GM10248 (cell line): ENCODE data around the gene PCDH15.
A peak's percentile ranks its signal among the peaks of the same experiment; 100 is the strongest.

Source experiments
- CTCF ChIA-PET: fragments of 300-600 bp; sonication (Branson Sonifier 250); formaldehyde crosslinking; extraction: SDS; loops from one replicate; lab custom pipeline; 2021; ENCODE audit warnings: antibody characterized with exemption; lab: Yijun Ruan, JAX
- POLR2A ChIA-PET: fragments of 350-650 bp; sonication (Branson Sonifier 250); formaldehyde crosslinking; extraction: SDS; loops from one replicate; lab custom pipeline; 2020; ENCODE audit warnings: antibody characterized with exemption; lab: Yijun Ruan, JAX
- DNase-seq: peaks from one replicate; pipeline ENCODE4 v3.0.0; 2012; ENCODE audit errors: extremely low spot score
- TF ChIP-seq, protein P1 (sequence below): IDR thresholded peaks from 2 replicates; pipeline ENCODE4 v1.5.1; 2012; ENCODE audit warnings: mild to moderate bottlenecking, low read depth; ENCODE audit errors: extremely low read depth, missing control alignments, control extremely low read depth

Gene PCDH15

DNA sequence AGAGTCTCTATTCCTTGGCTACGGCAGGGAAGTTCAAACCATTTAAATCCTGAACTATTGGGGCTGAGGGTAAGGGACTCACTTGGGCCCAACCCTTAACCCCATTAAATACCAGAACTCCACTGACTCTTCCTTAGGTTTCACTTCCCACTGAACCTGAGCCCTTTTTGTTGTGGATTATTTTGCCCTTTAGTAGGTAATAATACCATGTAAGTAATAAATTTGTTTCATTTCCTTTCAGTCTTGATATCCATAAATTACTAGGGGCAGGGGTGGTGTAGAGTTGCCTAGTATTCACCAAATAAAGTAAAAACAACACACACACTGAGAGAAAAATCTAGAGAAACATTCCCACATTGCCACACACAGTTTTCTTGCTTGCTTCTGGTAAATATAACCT, 352.0 kb downstream of the PCDH15 start:
- no peak for DNase-seq
- CTCF ChIA-PET = interaction anchor here (1.6 kb wide), 1 partner anchor 11 kb away, joined by 3 read pairs; no protein-coding TSS in a partner anchor
- POLR2A ChIA-PET = no interaction called here
- TF ChIP-seq, protein P1, sequence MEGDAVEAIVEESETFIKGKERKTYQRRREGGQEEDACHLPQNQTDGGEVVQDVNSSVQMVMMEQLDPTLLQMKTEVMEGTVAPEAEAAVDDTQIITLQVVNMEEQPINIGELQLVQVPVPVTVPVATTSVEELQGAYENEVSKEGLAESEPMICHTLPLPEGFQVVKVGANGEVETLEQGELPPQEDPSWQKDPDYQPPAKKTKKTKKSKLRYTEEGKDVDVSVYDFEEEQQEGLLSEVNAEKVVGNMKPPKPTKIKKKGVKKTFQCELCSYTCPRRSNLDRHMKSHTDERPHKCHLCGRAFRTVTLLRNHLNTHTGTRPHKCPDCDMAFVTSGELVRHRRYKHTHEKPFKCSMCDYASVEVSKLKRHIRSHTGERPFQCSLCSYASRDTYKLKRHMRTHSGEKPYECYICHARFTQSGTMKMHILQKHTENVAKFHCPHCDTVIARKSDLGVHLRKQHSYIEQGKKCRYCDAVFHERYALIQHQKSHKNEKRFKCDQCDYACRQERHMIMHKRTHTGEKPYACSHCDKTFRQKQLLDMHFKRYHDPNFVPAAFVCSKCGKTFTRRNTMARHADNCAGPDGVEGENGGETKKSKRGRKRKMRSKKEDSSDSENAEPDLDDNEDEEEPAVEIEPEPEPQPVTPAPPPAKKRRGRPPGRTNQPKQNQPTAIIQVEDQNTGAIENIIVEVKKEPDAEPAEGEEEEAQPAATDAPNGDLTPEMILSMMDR = no peak

GRCh38 chr10:54444170-54444569, 356.9 kb downstream of the PCDH15 start:
- POLR2A ChIA-PET = no interaction called here
- no peak for DNase-seq
- CTCF ChIA-PET = no interaction called here
- TF ChIP-seq, protein P1 = no peak

GRCh38 chr10:54441275-54441674, 359.8 kb downstream of the PCDH15 start:
- CTCF ChIA-PET = no interaction called here

GRCh38 chr10:54434782-54435181, 366.2 kb downstream of the PCDH15 start:
- TF ChIP-seq, protein P1 = no peak
- DNase-seq = peak; percentile 1
- POLR2A ChIA-PET = no interaction called here
- CTCF ChIA-PET = interaction anchor here (1.7 kb wide), 1 partner anchor 9 kb away, joined by 7 read pairs; no protein-coding TSS in a partner anchor

More at GRCh38 chr10:54441275-54441674, 359.8 kb downstream of the PCDH15 start:
- POLR2A ChIA-PET = no interaction called here
- no peak for DNase-seq
- TF ChIP-seq, protein P1 = no peak

GRCh38 chr10:54415483-54415882, 385.5 kb downstream of the PCDH15 start:
- TF ChIP-seq, protein P1 = no peak
- ChIA-PET POLR2A (no interaction called here), CTCF (no interaction called here)

DNA sequence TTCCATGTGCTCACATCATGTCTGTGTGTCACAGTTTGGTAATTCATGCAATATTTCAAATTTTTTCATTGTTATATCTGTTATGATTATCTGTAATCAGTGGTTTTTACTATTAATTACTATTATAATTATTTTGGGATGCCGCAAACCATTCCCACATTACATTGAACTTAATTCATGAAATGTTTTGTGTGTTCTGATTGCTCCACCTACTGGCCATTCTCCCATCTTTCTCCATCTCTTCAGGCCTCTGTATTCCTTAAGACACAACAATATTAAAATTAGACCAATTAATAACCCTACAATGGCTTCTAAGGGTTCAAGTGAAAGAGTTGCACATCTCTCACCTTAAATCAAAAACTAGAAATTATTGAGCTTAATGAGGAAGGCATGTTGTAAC, 398.5 kb downstream of the PCDH15 start:
- CTCF ChIA-PET = interaction anchor here (1.0 to 1.9 kb wide), 2 partner anchors 10 to 562 kb away, joined by 3 to 7 read pairs; no protein-coding TSS in a partner anchor
- no peak for DNase-seq
- TF ChIP-seq, protein P1 = peak; percentile 22
- POLR2A ChIA-PET = no interaction called here

More at GRCh38 chr10:54415483-54415882, 385.5 kb downstream of the PCDH15 start:
- no peak for DNase-seq
